ENCODE results near the gene SHISA9.

SHISA9 gene

DNA sequence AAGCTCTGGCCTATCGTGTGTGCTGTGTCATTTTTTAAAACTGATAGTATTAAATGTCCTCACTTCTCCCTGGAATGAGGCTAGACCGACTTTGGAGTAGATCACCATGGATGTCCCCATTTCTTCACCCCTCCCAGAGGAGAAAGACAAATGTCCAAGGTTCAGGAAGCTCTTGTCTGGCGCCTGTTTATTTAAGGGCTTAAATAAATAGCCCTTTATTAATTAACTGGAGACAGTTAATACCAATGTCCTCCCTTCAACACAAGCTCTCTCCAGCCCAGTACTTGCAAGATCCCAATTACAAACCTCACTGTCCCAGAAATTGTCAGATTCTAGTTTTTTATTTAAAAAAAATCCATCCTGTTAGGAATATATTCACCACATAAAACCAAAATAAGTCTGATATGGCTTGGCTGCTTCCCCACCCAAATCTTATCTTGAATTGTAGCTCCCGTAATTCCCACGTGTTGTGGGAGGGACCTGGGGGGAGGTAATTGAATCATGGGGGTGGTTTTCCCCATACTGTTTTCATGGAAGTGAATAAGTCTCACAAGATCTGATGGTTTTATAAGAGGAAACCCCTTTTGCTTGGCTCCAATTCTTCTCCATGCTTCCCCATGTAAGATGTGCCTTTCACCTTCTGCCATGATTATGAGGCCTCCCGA lies 344.4 kb downstream of the SHISA9 start:
- TF ChIP-seq FOXP2 (optimal IDR thresholded peaks at IDR 0.05; ENCODE audit: borderline replicate concordance, extremely low read depth, extremely low read length, insufficient read depth) (no peak), SIN3A (IDR thresholded peaks at IDR 0.05; ENCODE audit: borderline replicate concordance, insufficient read depth, low read length) (no peak), POLR2AphosphoS5 (IDR thresholded peaks at IDR 0.05; ENCODE audit: low read depth, low read length) (no peak), TAF1 (IDR thresholded peaks at IDR 0.05; ENCODE audit: borderline replicate concordance, insufficient read depth, low read length) (no peak)
- TF ChIP-seq, protein P1, sequence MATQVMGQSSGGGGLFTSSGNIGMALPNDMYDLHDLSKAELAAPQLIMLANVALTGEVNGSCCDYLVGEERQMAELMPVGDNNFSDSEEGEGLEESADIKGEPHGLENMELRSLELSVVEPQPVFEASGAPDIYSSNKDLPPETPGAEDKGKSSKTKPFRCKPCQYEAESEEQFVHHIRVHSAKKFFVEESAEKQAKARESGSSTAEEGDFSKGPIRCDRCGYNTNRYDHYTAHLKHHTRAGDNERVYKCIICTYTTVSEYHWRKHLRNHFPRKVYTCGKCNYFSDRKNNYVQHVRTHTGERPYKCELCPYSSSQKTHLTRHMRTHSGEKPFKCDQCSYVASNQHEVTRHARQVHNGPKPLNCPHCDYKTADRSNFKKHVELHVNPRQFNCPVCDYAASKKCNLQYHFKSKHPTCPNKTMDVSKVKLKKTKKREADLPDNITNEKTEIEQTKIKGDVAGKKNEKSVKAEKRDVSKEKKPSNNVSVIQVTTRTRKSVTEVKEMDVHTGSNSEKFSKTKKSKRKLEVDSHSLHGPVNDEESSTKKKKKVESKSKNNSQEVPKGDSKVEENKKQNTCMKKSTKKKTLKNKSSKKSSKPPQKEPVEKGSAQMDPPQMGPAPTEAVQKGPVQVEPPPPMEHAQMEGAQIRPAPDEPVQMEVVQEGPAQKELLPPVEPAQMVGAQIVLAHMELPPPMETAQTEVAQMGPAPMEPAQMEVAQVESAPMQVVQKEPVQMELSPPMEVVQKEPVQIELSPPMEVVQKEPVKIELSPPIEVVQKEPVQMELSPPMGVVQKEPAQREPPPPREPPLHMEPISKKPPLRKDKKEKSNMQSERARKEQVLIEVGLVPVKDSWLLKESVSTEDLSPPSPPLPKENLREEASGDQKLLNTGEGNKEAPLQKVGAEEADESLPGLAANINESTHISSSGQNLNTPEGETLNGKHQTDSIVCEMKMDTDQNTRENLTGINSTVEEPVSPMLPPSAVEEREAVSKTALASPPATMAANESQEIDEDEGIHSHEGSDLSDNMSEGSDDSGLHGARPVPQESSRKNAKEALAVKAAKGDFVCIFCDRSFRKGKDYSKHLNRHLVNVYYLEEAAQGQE (IDR thresholded peaks at IDR 0.05; ENCODE audit: insufficient read depth in 1 of 2, low read depth in 2 of 2, low read length in 2 of 2): no peak

DNA sequence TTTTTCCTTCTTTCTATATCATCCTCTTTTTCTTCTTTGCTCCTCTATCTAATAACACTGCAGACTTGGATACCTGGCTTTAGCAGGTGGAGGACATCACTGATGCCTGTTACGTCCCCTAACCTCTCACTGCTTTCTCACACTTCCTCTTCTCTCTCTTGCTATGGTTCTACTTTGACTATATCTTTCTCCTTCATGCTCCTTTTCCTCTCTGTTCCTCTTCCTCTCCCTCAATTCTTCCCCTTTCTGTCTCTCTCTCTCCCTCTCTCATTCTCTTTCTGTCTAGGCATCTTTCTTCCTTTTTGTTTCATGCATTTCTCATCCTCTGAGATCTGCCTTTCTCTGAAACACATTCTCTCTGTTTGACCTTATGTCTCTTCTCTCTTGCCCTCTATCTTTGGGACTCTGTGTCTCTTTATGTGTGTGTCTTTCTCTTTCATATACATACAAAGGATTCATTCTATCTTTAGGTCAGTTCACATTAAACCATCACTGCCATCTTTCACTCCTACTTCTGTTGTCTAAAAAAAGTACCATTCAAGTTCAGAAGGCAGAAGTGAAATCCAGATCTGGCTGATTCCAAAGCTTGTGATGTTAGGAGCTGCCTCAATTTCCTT lies 353.7 kb downstream of the SHISA9 start:
- TF ChIP-seq POLR2AphosphoS5 (IDR thresholded peaks at IDR 0.05; ENCODE audit: low read depth, low read length): no peak
- no peak for TF ChIP-seq SIN3A (IDR thresholded peaks at IDR 0.05; ENCODE audit: borderline replicate concordance, insufficient read depth, low read length)
- TF ChIP-seq, protein P1 (IDR thresholded peaks at IDR 0.05; ENCODE audit: insufficient read depth in 1 of 2, low read depth in 2 of 2, low read length in 2 of 2): no peak
- TF ChIP-seq TAF1 (IDR thresholded peaks at IDR 0.05; ENCODE audit: borderline replicate concordance, insufficient read depth, low read length): no peak
- TF ChIP-seq FOXP2 (optimal IDR thresholded peaks at IDR 0.05; ENCODE audit: borderline replicate concordance, extremely low read depth, extremely low read length, insufficient read depth): no peak

DNA sequence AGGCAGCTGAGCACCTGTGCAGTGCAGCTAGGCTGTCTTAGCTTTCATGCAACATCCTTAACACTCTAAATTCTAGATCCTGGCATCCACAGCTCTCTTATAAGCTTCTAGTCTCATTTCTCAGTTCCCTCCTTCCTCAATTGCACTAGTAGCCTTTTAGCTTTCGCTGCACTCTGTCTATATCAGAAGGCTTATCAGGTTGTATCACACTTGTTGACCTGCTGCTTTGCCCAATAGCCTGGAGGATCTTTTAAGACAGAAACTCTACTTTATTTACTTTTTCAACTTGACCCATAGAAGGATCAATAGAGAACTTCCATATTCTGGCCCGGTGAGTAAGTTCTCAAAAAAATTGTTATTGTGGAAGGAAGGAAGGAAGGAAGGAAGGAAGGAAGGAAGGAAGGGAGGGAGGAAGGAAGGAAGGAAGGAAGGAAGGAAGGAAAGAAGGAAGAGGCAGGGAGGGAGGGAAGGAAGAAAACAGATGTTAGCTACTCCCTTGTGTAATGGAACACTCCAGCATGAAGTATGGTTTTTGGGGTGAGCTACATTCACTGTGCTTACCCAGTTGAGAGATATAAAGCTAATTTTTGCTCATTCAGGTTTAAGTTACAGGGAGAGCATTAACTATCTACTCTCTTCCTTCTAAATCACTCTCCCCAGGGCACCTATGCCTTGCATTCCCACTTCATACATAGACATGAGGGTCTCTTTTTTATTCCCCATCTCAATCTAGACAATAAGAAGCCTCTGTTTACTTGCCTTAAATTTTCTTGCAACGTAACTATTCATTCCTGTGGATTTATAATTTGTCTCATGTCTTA lies 361.1 kb downstream of the SHISA9 start:
- TF ChIP-seq TAF1 (IDR thresholded peaks at IDR 0.05; ENCODE audit: borderline replicate concordance, insufficient read depth, low read length) (no peak), SIN3A (IDR thresholded peaks at IDR 0.05; ENCODE audit: borderline replicate concordance, insufficient read depth, low read length) (no peak), FOXP2 (optimal IDR thresholded peaks at IDR 0.05; ENCODE audit: borderline replicate concordance, extremely low read depth, extremely low read length, insufficient read depth) (no peak), POLR2AphosphoS5 (IDR thresholded peaks at IDR 0.05; ENCODE audit: low read depth, low read length) (no peak)
- TF ChIP-seq, protein P1 (IDR thresholded peaks at IDR 0.05; ENCODE audit: insufficient read depth in 1 of 2, low read depth in 2 of 2, low read length in 2 of 2): no peak

DNA sequence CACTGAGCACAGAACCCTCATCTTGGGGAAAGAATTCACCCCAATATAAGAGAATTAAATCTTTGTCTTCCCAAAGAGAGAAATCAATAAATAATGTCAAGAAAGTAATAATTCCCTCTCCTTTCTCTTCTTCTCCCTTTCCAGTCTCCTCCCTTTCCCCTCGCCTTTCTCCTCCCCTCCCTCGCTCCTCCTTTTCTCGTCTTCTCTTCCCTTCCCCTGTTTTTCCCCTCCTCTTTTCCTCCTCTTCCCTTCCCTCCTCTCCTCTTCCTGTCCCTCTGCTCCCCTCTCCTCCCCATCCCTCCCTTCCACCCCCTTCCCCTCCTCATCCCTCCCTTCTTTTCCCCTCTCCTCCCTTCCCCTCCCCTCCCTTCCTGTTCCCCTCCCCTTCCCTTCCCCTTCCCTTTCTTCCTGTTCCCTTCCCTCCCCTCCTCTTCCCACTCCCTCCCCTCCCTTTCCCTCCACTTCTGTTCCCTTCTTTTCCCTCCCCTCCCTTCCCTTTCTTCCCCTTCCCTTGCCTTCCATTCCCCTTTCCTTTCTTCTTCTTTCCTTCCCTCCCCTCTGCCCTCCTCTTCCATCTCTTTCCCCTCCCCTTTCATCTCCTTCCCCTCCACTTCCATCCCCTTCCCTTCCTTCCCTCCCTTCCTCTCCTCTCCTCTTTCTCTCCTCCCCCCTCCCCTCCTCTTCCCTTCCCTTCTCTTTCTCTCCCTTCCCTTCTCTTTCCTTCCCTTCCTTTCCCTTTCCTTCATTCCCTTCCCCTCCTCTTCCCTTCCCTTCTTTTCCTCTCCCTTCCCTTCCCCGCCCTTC lies 363.6 kb downstream of the SHISA9 start:
- TF ChIP-seq, protein P1 (IDR thresholded peaks at IDR 0.05; ENCODE audit: insufficient read depth in 1 of 2, low read depth in 2 of 2, low read length in 2 of 2): no peak
- TF ChIP-seq POLR2AphosphoS5 (IDR thresholded peaks at IDR 0.05; ENCODE audit: low read depth, low read length): no peak
- no peak for TF ChIP-seq SIN3A (IDR thresholded peaks at IDR 0.05; ENCODE audit: borderline replicate concordance, insufficient read depth, low read length)
- no peak for TF ChIP-seq TAF1 (IDR thresholded peaks at IDR 0.05; ENCODE audit: borderline replicate concordance, insufficient read depth, low read length)
- TF ChIP-seq FOXP2 (optimal IDR thresholded peaks at IDR 0.05; ENCODE audit: borderline replicate concordance, extremely low read depth, extremely low read length, insufficient read depth): no peak
